ENCODE results near the gene TBX4. TPM values are rescaled to one million over a fixed set of nuclear protein-coding genes. Genes with fewer than 3 reads are reported as not detected.

The TBX4 gene
- total RNA-seq, 4 donors from 2014 or later = not detected

DNA sequence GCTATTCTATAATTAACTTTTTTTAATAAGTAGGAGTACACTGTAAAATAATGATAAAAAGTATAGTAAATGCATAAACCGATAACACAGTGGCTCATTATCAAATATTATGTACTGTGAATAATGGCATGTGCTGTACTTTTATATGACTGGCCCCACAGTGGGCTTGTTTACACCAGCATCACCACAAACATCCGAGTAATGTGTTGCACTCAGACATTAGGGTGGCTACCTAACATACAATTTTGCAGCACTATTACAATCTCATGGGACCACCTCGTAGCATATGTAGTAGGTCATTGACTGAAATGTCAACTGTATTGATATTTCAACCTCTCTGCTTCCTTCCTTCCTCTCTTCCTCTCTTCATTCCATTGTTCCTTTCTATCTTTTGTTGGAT, 51.7 kb downstream of the TBX4 start:
- intact Hi-C loops (cut with DNase I) = no loop called here
- H3K9me3 ChIP-seq = no peaks in the 10 kb centered on the region
- no peaks in the 10 kb centered on the region for H3K36me3 ChIP-seq
- TF ChIP-seq EP300 (IDR thresholded peaks at IDR 0.05) (no peak), POLR2A (IDR thresholded peaks at IDR 0.05; ENCODE audit: low read depth) (no peak), POLR2AphosphoS5 (IDR thresholded peaks at IDR 0.05) (no peak)
- TF ChIP-seq, protein P1, sequence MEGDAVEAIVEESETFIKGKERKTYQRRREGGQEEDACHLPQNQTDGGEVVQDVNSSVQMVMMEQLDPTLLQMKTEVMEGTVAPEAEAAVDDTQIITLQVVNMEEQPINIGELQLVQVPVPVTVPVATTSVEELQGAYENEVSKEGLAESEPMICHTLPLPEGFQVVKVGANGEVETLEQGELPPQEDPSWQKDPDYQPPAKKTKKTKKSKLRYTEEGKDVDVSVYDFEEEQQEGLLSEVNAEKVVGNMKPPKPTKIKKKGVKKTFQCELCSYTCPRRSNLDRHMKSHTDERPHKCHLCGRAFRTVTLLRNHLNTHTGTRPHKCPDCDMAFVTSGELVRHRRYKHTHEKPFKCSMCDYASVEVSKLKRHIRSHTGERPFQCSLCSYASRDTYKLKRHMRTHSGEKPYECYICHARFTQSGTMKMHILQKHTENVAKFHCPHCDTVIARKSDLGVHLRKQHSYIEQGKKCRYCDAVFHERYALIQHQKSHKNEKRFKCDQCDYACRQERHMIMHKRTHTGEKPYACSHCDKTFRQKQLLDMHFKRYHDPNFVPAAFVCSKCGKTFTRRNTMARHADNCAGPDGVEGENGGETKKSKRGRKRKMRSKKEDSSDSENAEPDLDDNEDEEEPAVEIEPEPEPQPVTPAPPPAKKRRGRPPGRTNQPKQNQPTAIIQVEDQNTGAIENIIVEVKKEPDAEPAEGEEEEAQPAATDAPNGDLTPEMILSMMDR (IDR thresholded peaks at IDR 0.05) = no peak
- no peak for DNase-seq (ENCODE audit: extremely low spot score)
- WGBS = 75% methylated on average over 3 of the region's 3 CpGs
- no peak overlapping the region for H3K27ac ChIP-seq (replicated peaks in 1 of 4)
- no peaks in the 10 kb centered on the region for H3K27me3 ChIP-seq
- H3K4me3 ChIP-seq = no peak overlapping the region
- peaks cover 0 to 7% (median 0%) of the 10 kb centered on the region in 4 donors for H3K4me1 ChIP-seq

DNA sequence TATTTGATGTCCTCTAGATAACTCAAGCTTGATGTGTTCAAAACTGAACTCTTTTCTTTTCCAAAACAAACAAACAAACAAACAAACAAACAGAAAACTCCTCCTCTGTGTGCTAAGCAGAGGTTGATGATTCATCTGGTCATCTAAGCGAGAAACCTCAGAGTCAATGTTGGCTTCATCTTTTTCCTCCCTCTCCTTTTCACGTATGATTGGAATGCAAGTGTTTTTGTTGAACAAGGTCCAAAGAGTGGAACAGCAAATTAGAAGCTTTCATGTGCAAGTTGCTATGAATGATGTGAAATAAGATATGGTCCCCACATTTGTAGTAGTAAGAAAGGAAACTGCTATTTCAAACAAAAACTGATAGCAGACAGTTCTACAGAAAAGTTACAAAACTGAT, 52.5 kb downstream of the TBX4 start:
- Histone ChIP-seq H3K9me3 (no peaks in the 10 kb centered on the region), H3K27me3 (no peaks in the 10 kb centered on the region), H3K4me3 (no peak overlapping the region), H3K36me3 (no peaks in the 10 kb centered on the region), H3K4me1 (peaks cover 0 to 7% (median 0%) of the 10 kb centered on the region in 4 donors), H3K27ac (replicated peaks in 1 of 4) (no peak overlapping the region)
- WGBS = 17% methylated on average over 2 of the region's 2 CpGs
- DNase-seq (ENCODE audit: extremely low spot score) = no peak
- intact Hi-C loops (cut with DNase I) = no loop called here
- TF ChIP-seq POLR2AphosphoS5 (IDR thresholded peaks at IDR 0.05) (no peak), POLR2A (IDR thresholded peaks at IDR 0.05; ENCODE audit: low read depth) (no peak)
- TF ChIP-seq, protein P1 (IDR thresholded peaks at IDR 0.05) = no peak

DNA sequence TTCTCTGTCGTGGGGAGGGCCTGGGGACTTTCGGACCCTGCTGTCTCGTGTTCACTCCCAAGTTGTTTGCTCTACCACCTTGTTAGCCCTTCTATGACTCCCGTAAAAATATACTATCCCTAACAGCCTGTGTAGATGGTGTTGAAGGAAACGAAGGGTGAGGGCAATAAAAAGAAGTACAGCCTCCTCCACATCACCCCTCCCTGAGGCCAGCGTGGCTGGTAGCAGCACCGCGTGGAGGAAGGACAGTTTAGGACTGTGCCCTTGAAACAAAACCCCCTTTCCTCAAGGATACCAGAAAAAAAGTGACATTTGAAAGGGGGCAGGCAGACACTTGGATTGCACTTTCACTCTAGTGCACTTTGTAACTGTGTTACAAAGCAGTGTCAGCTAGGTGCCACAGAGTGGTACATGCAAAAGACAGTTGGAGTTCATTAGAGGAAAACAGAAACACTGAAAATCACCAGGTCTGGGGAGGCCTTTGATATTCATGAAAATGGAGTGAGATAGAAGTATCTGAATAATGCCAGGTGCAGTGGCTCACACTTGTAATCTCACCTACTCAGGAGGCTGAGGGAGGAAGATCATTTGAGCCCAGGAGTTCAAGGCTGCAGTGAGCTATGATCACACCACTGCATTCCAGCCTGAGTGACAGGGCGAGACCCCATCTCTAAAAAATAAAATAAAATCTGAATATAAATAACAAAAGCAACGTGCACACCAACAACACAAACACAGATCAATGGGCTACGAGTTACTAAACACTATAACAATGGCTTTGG, 53.8 kb downstream of the TBX4 start:
- Histone ChIP-seq H3K9me3 (no peaks in the 10 kb centered on the region), H3K4me3 (no peak overlapping the region), H3K36me3 (no peaks in the 10 kb centered on the region), H3K27me3 (no peaks in the 10 kb centered on the region), H3K4me1 (peaks cover 0 to 7% (median 0%) of the 10 kb centered on the region in 4 donors), H3K27ac (replicated peaks in 1 of 4) (no peak overlapping the region)
- TF ChIP-seq POLR2AphosphoS5 (IDR thresholded peaks at IDR 0.05) = no peak
- TF ChIP-seq, protein P1 (IDR thresholded peaks at IDR 0.05) = no peak
- no peak for TF ChIP-seq EP300 (IDR thresholded peaks at IDR 0.05)
- TF ChIP-seq POLR2A (IDR thresholded peaks at IDR 0.05; ENCODE audit: low read depth) = no peak
- no peak for DNase-seq (ENCODE audit: extremely low spot score)
- 80% methylated on average over 11 of the region's 11 CpGs for WGBS
- intact Hi-C loops (cut with DNase I) = no loop called here

DNA sequence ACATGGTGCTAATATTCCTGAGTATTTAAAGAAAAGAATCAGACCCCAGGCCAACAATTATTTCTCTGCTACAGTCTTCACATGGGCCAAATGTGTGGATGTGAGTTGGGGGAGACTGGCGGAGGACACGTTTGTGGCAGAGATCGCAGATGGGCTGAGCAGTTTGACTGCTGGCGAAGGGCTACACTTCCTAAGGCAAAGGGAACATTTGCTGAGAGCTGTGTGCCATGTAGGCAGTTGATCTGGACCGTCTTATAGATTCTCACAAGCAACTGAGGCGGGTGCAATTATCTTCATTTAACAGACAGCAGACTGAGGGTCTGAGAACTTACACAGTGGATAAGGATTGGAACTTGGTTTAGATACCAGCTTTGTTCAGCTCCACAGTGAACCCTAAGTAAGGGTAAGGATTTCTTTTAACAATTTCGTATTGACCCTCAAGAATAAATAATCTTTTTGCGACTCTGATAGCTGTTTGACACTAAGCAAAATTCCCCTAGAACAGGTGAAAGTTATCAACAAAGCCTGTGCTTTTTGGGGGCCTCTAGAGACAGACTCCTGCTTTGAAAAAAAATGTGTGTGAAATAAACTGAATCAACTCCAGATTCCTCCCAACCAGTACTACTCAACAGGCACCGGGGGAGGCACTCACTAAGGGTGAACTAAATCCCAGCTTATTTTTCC, 55.3 kb downstream of the TBX4 start:
- Histone ChIP-seq H3K4me3 (no peak overlapping the region), H3K4me1 (peaks cover 0 to 7% (median 0%) of the 10 kb centered on the region in 4 donors), H3K9me3 (no peaks in the 10 kb centered on the region), H3K36me3 (no peaks in the 10 kb centered on the region), H3K27ac (replicated peaks in 1 of 4) (no peak overlapping the region), H3K27me3 (no peaks in the 10 kb centered on the region)
- 82% methylated on average over 9 of the region's 9 CpGs for WGBS
- no peak for DNase-seq (ENCODE audit: extremely low spot score)
- TF ChIP-seq, protein P1 (IDR thresholded peaks at IDR 0.05) = no peak
- no peak for TF ChIP-seq POLR2AphosphoS5 (IDR thresholded peaks at IDR 0.05)
- TF ChIP-seq POLR2A (IDR thresholded peaks at IDR 0.05; ENCODE audit: low read depth) = no peak
- TF ChIP-seq EP300 (IDR thresholded peaks at IDR 0.05) = no peak
- intact Hi-C loops (cut with DNase I) = no loop called here
